GM21515 (cell line): Measurements from ENCODE around the gene ZNF57.
"Not testable (repeated sequence)": the region's sequence is repeated elsewhere in the genome, so short reads cannot be mapped to it uniquely, and the experiment has no call there.

Source experiments
- ATAC-seq: cut with Tn5 transposase; IDR thresholded peaks from one replicate; pipeline ENCODE4 v1.9.1; 2021; ENCODE audit not compliant: unreplicated experiment

Gene ZNF57

DNA sequence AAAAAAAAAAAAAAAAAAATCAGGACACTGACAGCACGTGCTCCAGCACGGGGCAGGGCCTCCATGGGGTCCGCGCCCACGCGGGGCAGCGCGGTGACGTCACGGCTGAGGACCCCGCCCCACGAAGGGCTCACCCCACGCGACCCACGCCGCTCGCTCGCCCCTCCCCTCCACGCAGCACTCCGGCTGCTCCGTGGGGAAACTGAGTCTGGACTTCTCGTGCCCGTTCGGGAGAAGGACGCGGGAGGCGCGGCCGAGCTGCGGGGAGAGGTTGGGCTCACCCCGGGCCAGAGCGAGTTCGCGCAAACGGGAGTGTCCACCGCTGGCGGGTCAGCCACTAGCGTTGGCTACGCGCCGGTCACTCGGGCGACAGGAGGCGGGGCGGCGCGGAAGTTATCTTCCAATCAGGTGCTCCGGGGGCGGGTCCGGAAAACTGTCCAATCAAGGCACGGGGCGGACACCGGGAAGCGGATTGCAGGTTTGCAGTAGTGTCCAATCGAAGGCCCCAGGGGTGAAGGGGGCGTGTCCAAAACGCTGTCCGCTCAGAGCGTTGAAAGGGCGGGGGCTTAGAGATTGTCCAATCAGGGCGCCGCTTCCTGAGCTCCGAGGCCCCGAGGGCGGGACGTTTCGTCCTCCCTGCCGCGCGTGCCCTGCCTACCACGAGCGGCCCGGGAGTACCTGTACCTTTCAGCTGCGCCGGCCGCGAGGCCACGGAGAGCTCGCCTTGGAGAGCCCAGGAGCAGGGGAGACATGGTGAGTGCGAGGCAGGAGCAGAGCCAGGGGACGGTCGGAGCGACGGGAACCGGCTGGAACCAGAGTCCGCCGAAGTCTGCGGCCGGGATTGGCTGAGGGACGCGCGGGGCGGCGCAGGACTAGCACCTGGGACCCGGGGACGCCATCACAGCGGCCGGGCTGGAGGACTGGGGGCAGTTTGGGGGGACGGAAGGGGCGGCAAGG, at the start of gene ZNF57:
Gene ZNF57 (plus strand): TSS at position 633 of the 957 bp plus-strand sequence. CDS start 118 bp downstream, at position 751.
- peak; percentile 87 for ATAC-seq

DNA sequence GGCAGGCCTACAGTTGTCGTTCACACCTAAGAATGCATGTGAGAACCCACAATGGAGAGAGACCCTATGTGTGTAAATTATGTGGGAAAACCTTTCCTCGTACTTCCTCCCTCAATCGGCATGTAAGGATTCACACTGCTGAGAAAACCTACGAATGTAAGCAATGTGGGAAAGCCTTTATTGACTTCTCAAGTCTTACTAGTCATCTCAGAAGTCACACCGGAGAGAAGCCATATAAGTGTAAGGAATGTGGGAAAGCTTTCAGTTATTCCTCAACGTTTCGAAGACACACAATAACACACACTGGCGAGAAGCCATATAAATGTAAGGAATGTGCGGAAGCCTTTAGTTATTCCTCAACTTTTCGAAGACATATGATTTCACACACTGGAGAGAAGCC, 48.1 kb upstream of the ZNF57 start:
- no peak for ATAC-seq

DNA sequence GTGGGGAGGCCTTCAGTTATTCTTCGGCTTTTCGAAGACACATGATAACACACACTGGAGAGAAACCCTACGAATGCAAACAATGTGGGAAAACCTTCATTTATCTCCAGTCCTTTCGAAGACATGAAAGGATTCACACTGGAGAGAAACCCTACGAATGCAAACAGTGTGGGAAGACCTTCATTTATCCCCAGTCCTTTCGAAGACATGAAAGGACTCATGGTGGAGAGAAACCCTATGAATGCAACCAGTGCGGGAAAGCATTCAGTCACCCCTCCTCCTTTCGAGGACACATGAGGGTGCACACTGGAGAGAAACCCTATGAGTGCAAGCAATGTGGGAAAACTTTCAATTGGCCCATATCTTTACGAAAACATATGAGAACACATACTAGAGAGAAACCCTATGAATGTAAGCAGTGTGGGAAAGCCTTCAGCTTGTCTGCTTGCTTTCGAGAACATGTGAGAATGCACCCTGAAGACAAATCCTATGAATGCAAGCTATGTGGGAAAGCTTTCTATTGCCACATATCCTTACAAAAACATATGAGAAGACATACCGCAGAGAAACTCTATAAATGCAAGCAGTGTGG, 47.6 kb upstream of the ZNF57 start:
- no peak for ATAC-seq

DNA sequence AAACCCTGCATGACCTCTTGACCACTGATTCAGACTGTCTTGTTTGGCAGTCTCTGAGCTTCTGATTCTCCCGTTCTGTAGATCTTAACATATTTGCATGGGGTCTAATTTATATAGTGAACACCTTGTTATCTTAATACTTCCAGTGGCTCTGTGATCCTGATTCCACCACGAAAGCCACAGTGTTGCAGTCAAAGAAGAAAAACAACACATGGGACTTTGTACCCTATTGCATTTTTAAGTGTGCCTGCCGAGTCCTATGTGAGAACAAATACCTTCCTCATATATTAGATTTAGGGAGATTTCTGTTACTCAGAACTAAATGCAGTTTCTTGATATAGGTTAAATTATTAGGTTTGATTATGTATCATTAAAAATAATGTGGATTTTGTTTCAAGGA, 45.9 kb upstream of the ZNF57 start:
- ATAC-seq: no peak

DNA sequence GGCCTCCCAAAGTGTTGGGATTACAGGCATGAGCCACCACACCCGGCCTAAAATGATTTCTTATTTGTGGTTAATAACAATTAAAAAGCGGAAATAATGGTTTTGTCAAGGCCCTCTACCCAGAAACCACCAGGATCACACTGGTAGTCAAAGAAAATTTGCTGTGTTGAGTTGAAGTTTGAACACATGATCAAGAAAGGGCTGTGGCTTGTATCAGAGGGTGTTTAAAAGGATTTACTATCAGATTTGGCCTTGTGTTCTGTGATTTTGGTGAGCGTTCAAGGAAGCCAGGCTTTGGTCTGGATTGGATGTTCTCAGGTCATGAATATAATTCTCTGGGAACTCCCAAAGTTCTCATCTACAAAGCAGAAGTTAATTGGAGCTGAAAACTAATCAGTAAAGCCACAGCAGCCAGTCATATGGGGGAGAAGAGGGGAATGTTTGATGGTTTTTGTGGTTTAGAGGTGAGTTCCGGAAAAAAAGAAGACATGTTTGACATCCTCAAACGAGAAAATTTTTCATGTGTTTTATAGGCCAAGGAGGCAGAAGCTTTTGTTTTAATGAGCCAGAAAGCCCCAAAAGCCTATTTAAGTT, 44.2 kb upstream of the ZNF57 start:
- no peak for ATAC-seq

DNA sequence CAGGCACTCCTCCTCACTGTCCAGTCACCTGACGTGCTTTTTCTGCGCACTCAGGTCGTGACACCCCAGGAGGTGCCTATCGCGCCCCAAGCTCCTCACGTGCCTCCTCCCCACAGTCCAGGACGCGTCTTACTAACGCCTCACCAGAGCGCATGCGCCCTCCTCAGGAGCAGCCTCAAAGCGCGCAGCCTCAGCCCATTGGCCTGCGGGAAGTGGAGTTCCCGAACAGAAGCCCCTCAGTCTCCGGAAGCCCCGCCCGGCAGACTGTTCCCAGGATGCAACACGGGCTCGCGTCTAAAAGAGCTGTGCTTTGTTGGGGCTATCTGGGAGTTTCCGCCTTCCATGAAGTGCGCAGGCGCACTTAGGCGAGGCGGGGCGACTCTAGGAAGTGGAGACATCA, 41.9 kb upstream of the ZNF57 start:
- ATAC-seq: no peak

DNA sequence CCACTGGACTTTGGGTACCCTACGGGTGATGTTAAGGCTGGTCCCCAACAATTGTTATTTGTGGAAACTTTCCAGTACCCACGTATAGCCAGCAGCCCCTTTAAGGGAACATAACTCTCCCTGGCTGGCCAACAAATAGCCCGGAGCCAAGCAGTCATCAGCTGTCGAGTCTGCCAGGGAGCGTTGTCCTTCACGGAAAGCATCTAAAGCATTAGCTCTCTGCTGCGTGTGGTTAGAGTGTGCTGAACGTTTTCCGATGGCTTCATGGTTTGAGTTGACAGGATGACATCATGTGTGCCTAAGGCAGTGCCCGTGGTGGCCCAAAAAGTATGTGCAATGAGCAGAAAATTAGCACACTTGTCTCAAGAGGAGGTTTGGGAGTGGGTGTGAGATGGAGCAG, 36.9 kb upstream of the ZNF57 start:
- ATAC-seq: no peak

DNA sequence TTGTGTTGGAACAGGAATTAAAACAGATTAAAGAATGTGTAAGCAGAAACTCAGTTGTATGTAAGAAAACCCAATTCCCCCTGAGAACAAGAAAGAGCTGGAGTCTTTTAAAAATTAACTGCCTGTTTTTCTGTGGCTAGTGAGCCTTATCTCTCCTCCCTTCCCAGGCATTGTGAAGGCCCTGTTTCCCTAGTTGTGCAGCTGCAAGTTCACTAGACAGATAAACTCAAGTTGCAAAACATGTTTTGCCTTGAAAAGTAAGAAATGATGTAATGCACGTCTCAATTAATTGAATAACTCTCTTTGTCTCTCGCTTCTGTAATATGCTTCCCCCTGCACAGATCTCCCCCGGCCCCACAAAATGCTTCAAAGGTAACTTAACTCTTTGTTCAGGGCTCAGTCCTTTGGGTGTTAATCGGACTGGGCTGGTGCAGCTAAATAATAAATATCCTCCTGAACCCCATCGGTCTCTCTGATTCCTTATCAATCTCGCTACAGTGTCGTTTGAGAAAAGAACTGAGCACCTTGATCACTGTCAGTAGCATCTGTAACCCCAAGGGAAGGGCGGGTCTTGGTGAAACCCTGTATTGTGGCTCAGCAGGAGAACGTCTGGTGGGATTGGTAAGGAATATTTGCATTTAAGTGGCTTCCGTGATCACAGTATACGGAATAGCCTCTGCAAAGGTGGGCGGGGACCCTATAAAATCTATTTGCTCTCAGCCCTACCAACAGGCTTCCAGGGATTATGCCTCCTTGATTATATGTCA, 35.2 kb upstream of the ZNF57 start:
- ATAC-seq: no peak

DNA sequence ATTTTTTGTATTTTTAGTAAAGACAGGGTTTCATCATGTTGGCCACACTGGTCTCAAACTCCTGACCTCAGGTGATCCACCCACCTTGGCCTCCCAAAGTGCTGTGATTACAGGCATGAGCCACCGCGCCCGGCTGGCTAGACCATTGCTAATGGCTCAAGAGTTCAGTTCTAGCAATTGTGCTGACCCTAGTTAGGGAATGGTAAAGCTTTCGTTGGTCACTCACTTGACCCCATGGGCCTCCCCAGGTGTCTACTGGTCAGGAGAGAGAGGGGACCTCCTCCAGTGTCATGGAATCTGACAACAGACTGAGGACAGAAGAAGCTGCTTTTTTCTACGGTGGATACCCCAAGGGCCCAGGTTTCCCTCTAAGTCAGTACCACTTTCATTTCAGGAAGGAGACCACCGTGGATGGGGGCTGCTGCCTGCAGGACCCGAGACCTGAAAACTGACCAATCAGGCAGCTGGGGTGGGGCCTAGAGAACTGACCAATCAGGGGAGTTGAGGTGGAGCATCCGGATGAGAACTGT, 34.2 kb upstream of the ZNF57 start:
- ATAC-seq: no peak

DNA sequence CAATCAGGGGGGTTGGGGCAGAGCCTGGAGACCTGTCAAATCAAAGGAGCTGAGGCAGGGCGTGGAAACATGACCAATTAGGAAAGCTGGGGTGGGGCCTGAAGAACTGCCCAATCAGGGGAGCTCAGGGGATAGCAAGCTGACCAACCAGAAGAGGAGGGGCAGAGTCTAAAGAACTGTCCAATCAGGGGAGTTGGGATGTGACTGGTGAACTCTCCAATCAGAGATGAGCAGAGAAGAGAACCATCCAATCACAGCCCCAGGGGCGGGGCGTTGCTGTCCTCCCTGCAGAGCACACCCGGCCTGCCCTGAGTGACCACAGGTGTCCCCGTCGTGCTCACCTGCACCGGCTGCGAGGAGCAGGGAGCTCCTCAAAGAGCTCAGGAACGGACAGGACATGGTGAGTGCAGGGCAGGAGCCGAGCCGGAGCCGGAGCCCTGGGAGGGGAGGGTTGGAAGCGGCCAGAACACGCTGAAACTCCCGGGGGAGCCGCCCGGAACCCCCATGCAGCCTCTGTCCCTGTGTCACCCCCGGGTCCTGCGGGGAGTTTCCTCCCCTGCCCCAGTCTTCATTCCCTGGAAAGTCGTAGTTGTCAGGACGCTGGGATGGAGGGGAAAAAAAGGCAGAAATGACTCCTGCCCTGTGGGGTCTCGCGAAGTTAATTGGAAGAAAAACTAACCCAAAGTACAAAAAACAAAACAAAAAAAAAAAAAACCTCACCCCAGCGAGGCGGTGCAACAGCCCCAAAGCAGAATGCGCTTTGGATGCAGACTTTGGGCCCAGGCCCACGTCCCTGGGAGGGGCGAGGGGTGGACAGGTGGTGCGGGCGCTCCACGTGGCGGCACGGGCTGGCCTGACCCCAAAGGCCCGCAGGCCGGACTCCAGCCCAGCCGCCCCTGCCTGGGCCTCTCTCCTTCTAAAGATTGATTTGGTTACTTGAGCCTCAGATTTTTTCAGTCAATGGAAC, 33.4 kb upstream of the ZNF57 start, which contains the start of gene ZNF556:
Gene ZNF556 (plus strand): TSS at position 311 of the 967 bp plus-strand sequence. CDS start 87 bp downstream, at position 398.
- ATAC-seq: no peak

DNA sequence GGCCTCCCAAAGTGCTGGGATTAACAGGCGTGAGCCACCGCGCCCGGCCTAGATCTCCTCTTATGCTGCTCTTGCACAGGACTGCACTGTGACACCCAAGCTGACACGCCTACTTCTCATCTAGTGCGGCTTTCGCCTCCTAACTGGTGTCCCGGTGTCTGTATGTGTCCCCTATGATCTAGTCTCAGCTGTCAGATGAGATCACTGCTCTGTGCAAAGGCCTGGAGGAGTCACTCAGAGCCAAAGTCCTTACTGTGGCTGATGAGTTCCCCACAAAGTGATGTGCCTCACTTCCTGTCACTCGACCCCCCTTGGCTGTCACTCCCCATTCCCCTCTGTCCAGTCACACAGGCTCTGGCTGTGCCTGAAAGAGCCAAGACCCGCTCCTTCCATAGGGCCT, 31.1 kb upstream of the ZNF57 start:
- ATAC-seq: no peak

DNA sequence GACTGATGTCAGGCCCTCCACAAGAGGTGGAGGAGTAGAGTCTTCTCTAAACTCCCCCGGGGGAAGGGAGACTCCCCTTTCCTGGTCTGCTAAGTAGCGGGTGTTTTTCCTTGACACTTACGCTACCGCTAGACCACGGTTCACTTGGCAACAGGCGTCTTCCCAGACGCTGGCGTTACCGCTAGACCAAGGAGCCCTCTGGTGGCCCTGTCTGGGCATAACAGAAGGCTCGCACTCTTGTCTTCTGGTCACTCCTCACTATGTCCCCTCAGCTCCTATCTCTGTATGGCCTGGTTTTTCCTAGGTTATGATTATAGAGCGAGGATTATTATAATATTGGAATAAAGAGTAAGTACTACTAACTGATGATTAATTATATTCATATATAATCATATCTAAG, 28.6 kb upstream of the ZNF57 start:
- not testable (repeated sequence) for ATAC-seq

DNA sequence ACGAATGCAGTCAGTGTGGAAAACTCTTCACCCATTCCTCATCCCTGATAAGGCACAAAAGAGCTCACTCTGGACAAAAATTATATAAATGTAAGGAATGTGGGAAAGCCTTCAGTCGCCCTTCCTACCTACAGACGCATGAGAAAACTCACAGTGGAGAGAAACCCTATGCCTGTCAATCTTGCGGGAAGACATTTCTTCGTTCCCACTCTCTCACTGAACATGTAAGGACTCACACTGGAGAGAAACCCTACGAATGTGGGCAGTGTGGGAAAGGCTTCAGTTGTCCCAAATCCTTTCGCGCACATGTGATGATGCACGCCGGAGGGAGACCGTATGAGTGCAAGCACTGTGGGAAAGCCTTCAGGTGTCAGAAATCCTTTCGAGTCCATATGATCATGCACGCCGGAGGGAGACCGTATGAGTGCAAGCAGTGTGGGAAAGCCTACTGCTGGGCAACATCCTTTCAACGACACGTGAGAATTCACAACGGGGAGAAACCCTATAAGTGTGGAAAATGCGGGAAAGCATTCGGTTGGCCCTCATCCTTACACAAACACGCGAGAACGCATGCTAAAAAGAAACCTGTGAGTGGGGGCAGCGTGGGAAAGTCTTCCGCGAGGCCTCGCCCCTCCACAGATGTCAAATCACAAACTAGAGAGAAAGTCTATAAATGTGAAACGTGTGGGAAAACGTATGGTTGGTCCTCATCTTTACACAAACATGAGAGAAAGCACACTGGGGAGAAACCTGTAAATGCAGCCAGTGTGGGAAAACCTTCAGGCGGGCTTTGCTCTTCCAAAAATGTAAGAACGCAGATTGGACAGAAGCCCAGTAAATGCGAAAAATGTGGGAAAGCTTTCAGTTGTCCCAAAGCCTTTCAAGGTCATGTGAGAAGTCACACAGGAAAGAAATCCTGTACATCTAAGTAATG, 23.1 kb upstream of the ZNF57 start:
- no peak for ATAC-seq

DNA sequence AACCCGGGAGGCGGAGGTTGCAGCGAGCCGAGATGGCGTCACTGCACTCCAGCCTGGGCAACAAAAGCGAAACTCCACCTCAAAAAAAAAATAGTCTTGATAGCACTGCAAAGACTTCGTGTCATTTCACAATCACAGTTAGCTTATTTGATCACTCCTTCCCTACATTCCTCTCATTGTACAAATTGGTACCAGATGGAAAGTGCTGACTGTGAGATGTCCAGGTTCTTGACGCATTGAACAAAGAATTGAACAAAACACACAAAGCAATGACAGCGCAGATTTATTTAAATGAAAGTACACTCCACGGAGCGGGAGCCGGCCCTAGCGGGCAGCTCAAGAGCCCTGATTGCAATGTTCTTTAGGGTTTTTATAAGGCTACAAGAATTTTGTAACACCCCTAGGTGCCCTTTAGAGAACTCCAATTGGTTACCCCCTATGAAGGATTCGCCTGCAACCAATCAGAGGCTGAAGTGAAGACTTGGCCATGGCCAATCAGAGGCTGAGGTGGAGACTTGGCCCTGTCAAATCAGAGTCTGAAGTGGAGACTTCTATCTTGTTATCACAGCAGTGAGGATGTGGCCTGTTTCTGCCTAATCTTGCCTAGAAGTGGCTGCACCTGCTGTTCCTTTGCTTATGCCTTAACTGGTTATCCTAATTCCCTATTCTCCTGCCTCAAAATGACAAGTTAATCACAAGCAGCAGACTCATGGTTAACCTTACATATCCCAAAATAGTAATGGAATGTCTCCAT, 16.9 kb upstream of the ZNF57 start:
- ATAC-seq: no peak

DNA sequence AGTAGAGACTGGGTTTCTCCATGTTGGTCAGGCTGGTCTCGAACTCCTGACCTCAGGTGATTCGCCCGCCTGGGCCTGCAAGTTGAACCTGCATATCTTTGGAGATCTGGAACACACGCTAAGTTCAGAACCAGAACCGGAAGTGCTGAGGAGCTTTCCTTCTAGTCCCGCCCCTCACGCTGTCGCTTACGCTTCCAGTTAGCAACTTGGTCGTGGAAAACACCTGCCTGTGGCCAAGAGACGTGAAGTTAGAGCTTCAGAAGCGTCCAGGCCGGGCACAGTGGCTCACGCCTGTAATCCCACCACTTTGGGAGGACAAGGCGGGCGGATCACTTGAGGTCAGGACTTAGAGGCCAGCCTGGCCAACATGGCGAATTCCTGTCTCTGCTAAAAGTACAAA, 15.0 kb upstream of the ZNF57 start:
- no peak for ATAC-seq

DNA sequence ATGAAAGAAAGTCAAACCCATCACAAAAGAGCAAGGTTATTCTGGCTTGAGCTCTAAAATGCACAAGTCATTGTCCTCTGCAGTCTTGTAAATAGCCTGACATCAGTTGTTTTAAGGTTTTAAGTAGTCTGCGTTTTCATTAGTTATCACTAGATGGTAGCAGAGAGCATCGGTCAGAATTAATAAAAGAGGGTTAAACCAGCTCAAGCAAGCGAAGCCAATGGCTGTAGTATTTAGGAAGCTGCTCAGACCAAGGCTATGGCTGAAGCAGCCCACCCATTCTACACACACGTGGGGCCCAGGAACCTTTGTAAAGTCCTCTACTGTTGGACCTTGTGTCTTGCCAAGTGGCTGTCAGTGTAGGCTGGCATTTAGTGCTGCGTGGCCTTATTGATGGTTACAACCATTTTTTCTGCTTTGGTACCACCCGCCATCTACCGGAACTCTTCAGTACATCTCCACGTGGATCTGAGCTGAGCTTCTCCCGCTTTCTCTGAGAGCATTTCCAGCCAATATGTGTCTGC, 13.3 kb upstream of the ZNF57 start:
- no peak for ATAC-seq

DNA sequence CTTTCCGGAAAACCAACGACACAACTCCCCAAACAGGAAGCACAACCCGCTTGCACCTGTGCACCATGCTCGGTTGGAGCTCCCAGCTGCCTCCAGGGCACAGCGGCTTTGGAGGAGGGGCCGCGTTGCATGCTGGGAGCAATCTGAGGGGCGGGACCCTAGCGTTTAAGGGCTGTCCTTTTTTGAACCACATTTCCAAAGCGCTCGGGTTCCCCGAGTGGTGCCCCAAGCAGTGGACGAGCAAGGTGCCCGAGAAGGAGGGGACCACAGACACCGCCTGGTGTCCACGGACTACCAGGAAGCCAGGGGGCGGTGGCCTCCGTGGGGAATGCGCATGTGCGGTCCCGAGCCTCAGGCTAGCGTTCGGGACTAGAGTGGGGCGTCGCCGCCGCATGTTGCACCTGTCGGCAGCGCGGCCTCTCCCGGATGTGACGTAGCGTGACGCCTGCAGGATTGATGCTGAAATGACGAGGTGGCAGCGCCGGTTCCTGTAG, 11.9 kb upstream of the ZNF57 start:
- ATAC-seq: no peak
